ENCODE measurements around the gene FOSB.

Gene FOSB

GRCh38 chr19:45450012-45450333 lies 17.8 kb upstream of the FOSB start:
- Histone ChIP-seq H2AFZ (peak overlapping the region; percentile 89), H3K27ac (peak overlapping the region; percentile 82), H3K4me1 (peaks cover 12% of the 10 kb centered on the region), H3K4me2 (ENCODE audit: low read length) (peak overlapping the region; percentile 96), H3K9me3 (ENCODE audit: control insufficient read depth, low read length) (no peaks in the 10 kb centered on the region), H3K79me2 (no peaks in the 10 kb centered on the region), H3K4me3 (ENCODE audit: low read depth, low read length) (peak overlapping the region; percentile 91), H3K27me3 (ENCODE audit: control insufficient read depth, insufficient read depth, low read length) (no peaks in the 10 kb centered on the region), H3K9ac (no peak overlapping the region), H3K36me3 (ENCODE audit: control insufficient read depth, insufficient read depth, low read length) (no peaks in the 10 kb centered on the region)
- TF ChIP-seq CTCF (IDR thresholded peaks at IDR 0.05), result no peak

GRCh38 chr19:45451131-45451849 lies 16.5 kb upstream of the FOSB start:
- Histone ChIP-seq H3K4me3 (ENCODE audit: low read depth, low read length) (peak overlapping the region; percentile 97), H3K9me3 (ENCODE audit: control insufficient read depth, low read length) (no peaks in the 10 kb centered on the region), H2AFZ (peak overlapping the region; percentile 86), H3K27me3 (ENCODE audit: control insufficient read depth, insufficient read depth, low read length) (no peaks in the 10 kb centered on the region), H3K4me1 (peaks cover 23% of the 10 kb centered on the region), H3K36me3 (ENCODE audit: control insufficient read depth, insufficient read depth, low read length) (no peaks in the 10 kb centered on the region), H3K27ac (peak overlapping the region; percentile 99), H3K4me2 (ENCODE audit: low read length) (peak overlapping the region; percentile 100), H3K79me2 (no peaks in the 10 kb centered on the region), H3K9ac (peak overlapping the region; percentile 99)
- TF ChIP-seq CTCF (IDR thresholded peaks at IDR 0.05), result no peak

GRCh38 chr19:45451850-45452387 lies 15.9 kb upstream of the FOSB start:
- H3K27ac ChIP-seq, result peak overlapping the region; percentile 99
- H3K4me1 ChIP-seq, result peaks cover 25% of the 10 kb centered on the region

GRCh38 chr19:45455707-45456499 lies 11.9 kb upstream of the FOSB start:
- no peak for TF ChIP-seq CTCF (IDR thresholded peaks at IDR 0.05)
- H3K27me3 ChIP-seq (ENCODE audit: control insufficient read depth, insufficient read depth, low read length), result no peaks in the 10 kb centered on the region
- no peak overlapping the region for H3K4me3 ChIP-seq (ENCODE audit: low read depth, low read length)
- peaks cover 18% of the 10 kb centered on the region for H3K4me1 ChIP-seq
- no peaks in the 10 kb centered on the region for H3K9me3 ChIP-seq (ENCODE audit: control insufficient read depth, low read length)
- H3K27ac ChIP-seq, result peak overlapping the region; percentile 75
- no peaks in the 10 kb centered on the region for H3K79me2 ChIP-seq
- H3K9ac ChIP-seq, result no peak overlapping the region
- H2AFZ ChIP-seq, result peak overlapping the region; percentile 61
- H3K36me3 ChIP-seq (ENCODE audit: control insufficient read depth, insufficient read depth, low read length), result no peaks in the 10 kb centered on the region
- H3K4me2 ChIP-seq (ENCODE audit: low read length), result peak overlapping the region; percentile 50

More at GRCh38 chr19:45451850-45452387, 15.9 kb upstream of the FOSB start:
- H3K4me3 ChIP-seq (ENCODE audit: low read depth, low read length), result no peak overlapping the region
- no peaks in the 10 kb centered on the region for H3K9me3 ChIP-seq (ENCODE audit: control insufficient read depth, low read length)
- H2AFZ ChIP-seq, result peak overlapping the region; percentile 86
- no peaks in the 10 kb centered on the region for H3K36me3 ChIP-seq (ENCODE audit: control insufficient read depth, insufficient read depth, low read length)
- H3K4me2 ChIP-seq (ENCODE audit: low read length), result no peak overlapping the region
- TF ChIP-seq CTCF (IDR thresholded peaks at IDR 0.05), result no peak
- no peaks in the 10 kb centered on the region for H3K27me3 ChIP-seq (ENCODE audit: control insufficient read depth, insufficient read depth, low read length)
- no peaks in the 10 kb centered on the region for H3K79me2 ChIP-seq
- no peak overlapping the region for H3K9ac ChIP-seq
